ENCODE results near the gene LOC101059915.

Gene LOC101059915

DNA sequence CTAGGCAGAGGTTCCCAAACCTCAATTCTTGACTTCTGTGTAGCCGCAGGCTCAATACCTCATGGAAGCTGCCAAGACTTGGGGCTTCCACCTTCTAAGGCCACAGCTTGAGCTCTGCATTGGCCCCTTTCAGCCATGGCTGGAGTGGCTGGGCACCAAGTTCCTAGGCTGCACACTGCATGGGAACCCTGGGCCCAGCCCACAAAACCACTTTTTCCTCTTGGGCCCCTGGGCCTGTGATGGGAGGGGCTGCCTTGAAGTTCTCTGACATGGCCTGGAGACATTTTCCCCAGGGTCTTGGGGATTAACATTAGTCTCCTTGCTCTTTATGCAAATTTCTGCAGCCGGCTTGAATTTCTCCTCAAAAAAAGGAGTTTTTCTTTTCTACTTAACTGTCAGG is 14.0 kb upstream of the LOC101059915 start:
- Histone ChIP-seq H3K27ac (replicated peaks; ENCODE audit: low read length) (no peak overlapping the region), H2AFZ (ENCODE audit: low read length) (no peak overlapping the region), H3K4ac (ENCODE audit: low read length) (no peak overlapping the region), H2BK12ac (ENCODE audit: low read length) (no peak overlapping the region), H2BK15ac (ENCODE audit: low read length) (no peak overlapping the region), H2AK5ac (ENCODE audit: low read depth, low read length) (no peak overlapping the region), H4K91ac (ENCODE audit: low read depth, low read length, poor library complexity) (no peak overlapping the region), H3K23ac (ENCODE audit: low read depth, low read length, poor library complexity) (no peak overlapping the region), H3K18ac (ENCODE audit: low read length) (no peak overlapping the region), H3K9ac (ENCODE audit: low read depth, low read length, poor library complexity) (no peak overlapping the region), H3K4me1 (ENCODE audit: control insufficient read depth in 2 of 2, insufficient read depth in 1 of 2, low read depth in 1 of 2, low read length in 2 of 2) (no peaks in the 10 kb centered on the region), H3K27me3 (ENCODE audit: control insufficient read depth in 3 of 3, insufficient read depth in 3 of 3, low read depth in 1 of 3, low read length in 3 of 3) (peaks cover 0 to 2% (median 0%) of the 10 kb centered on the region in 3 experiments), H3K36me3 (replicated peaks in 1 of 2; ENCODE audit: control insufficient read depth in 2 of 2, insufficient read depth in 2 of 2, low read length in 2 of 2) (no peaks in the 10 kb centered on the region), H3K4me2 (ENCODE audit: insufficient read depth, low read length, poor library complexity, severe bottlenecking) (no peak overlapping the region), H3K4me3 (ENCODE audit: low read length in 2 of 2) (no peak overlapping the region), H2BK5ac (ENCODE audit: low read length) (no peak overlapping the region), H3K14ac (ENCODE audit: low read length) (no peak overlapping the region), H4K8ac (ENCODE audit: low read depth, low read length) (no peak overlapping the region), H3K9me3 (replicated peaks in 1 of 2; ENCODE audit: control insufficient read depth in 2 of 2, insufficient read depth in 1 of 2, low read depth in 1 of 2, low read length in 2 of 2) (no peaks in the 10 kb centered on the region), H2BK120ac (ENCODE audit: low read depth, low read length) (no peak overlapping the region), H3K79me1 (ENCODE audit: low read depth, low read length) (no peaks in the 10 kb centered on the region)
- no CpG with 5 or more reads among the region's 2 CpGs for WGBS, 2 donors (ENCODE audit: extremely low coverage in 2 of 2, insufficient read length in 2 of 2, insufficient replicate concordance in 1 of 2)
- DNase-seq (ENCODE audit: low spot score), result no peak

DNA sequence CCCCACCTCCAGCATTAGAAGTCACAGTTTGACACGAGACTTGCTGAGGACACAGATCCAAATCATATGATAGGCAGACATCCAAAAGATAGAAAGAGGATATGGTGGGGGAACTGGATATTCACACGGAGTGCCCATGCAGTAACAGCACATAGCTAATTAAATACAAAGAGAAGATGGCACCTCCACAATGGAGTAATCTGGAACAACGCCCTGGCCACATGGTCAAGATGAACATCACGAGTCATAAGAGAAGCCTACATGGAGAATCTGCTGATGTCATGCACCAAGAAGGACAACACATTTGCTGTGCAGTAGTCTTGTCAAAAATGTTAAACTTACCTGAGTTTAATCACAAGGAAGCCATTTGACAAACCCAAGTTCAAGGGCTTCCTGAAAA is 10.1 kb upstream of the LOC101059915 start:
- Histone ChIP-seq H4K91ac (ENCODE audit: low read depth, low read length, poor library complexity) (no peak overlapping the region), H2AK5ac (ENCODE audit: low read depth, low read length) (no peak overlapping the region), H3K27ac (replicated peaks; ENCODE audit: low read length) (no peak overlapping the region), H2BK12ac (ENCODE audit: low read length) (no peak overlapping the region), H3K9me3 (replicated peaks in 1 of 2; ENCODE audit: control insufficient read depth in 2 of 2, insufficient read depth in 1 of 2, low read depth in 1 of 2, low read length in 2 of 2) (no peaks in the 10 kb centered on the region), H2AFZ (ENCODE audit: low read length) (no peak overlapping the region), H2BK15ac (ENCODE audit: low read length) (no peak overlapping the region), H3K4me3 (ENCODE audit: low read length in 2 of 2) (no peak overlapping the region), H3K79me1 (ENCODE audit: low read depth, low read length) (no peaks in the 10 kb centered on the region), H3K36me3 (replicated peaks in 1 of 2; ENCODE audit: control insufficient read depth in 2 of 2, insufficient read depth in 2 of 2, low read length in 2 of 2) (no peaks in the 10 kb centered on the region), H3K23ac (ENCODE audit: low read depth, low read length, poor library complexity) (no peak overlapping the region), H3K4me2 (ENCODE audit: insufficient read depth, low read length, poor library complexity, severe bottlenecking) (no peak overlapping the region), H3K9ac (ENCODE audit: low read depth, low read length, poor library complexity) (no peak overlapping the region), H3K14ac (ENCODE audit: low read length) (no peak overlapping the region), H2BK120ac (ENCODE audit: low read depth, low read length) (no peak overlapping the region), H3K27me3 (ENCODE audit: control insufficient read depth in 3 of 3, insufficient read depth in 3 of 3, low read depth in 1 of 3, low read length in 3 of 3) (peaks cover 0 to 12% (median 0%) of the 10 kb centered on the region in 3 experiments), H2BK5ac (ENCODE audit: low read length) (no peak overlapping the region), H3K18ac (ENCODE audit: low read length) (no peak overlapping the region), H3K4me1 (ENCODE audit: control insufficient read depth in 2 of 2, insufficient read depth in 1 of 2, low read depth in 1 of 2, low read length in 2 of 2) (no peaks in the 10 kb centered on the region), H3K4ac (ENCODE audit: low read length) (no peak overlapping the region), H4K8ac (ENCODE audit: low read depth, low read length) (no peak overlapping the region)
- no peak for DNase-seq (ENCODE audit: low spot score)
- WGBS, 2 donors (ENCODE audit: extremely low coverage in 2 of 2, insufficient read length in 2 of 2, insufficient replicate concordance in 1 of 2), result no CpG with 5 or more reads among the region's 4 CpGs

DNA sequence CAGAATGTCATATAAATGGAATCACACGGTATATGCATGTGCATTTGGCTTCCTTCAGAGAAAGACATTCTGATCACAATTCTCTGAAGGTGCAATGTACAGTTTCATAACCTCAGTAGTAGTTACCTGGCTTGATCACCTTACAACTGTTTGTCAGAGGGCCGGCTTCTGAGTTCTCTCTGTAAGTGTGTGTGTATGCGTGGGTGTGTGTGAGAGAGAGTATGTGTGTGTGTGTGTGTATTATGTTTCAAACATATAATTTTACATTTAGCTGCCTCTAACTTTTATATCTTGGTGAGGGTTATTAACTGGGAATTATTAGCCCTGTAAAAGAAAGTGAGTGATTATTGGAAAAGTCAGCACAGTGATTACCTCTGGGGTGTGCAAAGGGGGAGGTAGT is 8.0 kb upstream of the LOC101059915 start:
- no peak overlapping the region for H3K18ac ChIP-seq (ENCODE audit: low read length)
- H2BK12ac ChIP-seq (ENCODE audit: low read length), result no peak overlapping the region
- H2BK5ac ChIP-seq (ENCODE audit: low read length), result no peak overlapping the region
- no peaks in the 10 kb centered on the region for H3K79me1 ChIP-seq (ENCODE audit: low read depth, low read length)
- H3K23ac ChIP-seq (ENCODE audit: low read depth, low read length, poor library complexity), result no peak overlapping the region
- no peak overlapping the region for H3K4ac ChIP-seq (ENCODE audit: low read length)
- H3K27ac ChIP-seq (replicated peaks; ENCODE audit: low read length), result no peak overlapping the region
- WGBS, 2 donors (ENCODE audit: extremely low coverage in 2 of 2, insufficient read length in 2 of 2, insufficient replicate concordance in 1 of 2), result no CpG with 5 or more reads among the region's 3 CpGs
- peaks cover 0 to 13% (median 0%) of the 10 kb centered on the region in 3 experiments for H3K27me3 ChIP-seq (ENCODE audit: control insufficient read depth in 3 of 3, insufficient read depth in 3 of 3, low read depth in 1 of 3, low read length in 3 of 3)
- H2AFZ ChIP-seq (ENCODE audit: low read length), result no peak overlapping the region
- H4K91ac ChIP-seq (ENCODE audit: low read depth, low read length, poor library complexity), result no peak overlapping the region
- H3K36me3 ChIP-seq (replicated peaks in 1 of 2; ENCODE audit: control insufficient read depth in 2 of 2, insufficient read depth in 2 of 2, low read length in 2 of 2), result no peaks in the 10 kb centered on the region
- H3K9ac ChIP-seq (ENCODE audit: low read depth, low read length, poor library complexity), result no peak overlapping the region
- no peak overlapping the region for H2BK120ac ChIP-seq (ENCODE audit: low read depth, low read length)
- no peak overlapping the region for H4K8ac ChIP-seq (ENCODE audit: low read depth, low read length)
- no peak for DNase-seq (ENCODE audit: low spot score)
- no peak overlapping the region for H3K4me3 ChIP-seq (ENCODE audit: low read length in 2 of 2)
- H2AK5ac ChIP-seq (ENCODE audit: low read depth, low read length), result no peak overlapping the region
- no peak overlapping the region for H2BK15ac ChIP-seq (ENCODE audit: low read length)
- H3K4me1 ChIP-seq (ENCODE audit: control insufficient read depth in 2 of 2, insufficient read depth in 1 of 2, low read depth in 1 of 2, low read length in 2 of 2), result no peaks in the 10 kb centered on the region
- no peak overlapping the region for H3K4me2 ChIP-seq (ENCODE audit: insufficient read depth, low read length, poor library complexity, severe bottlenecking)
- H3K14ac ChIP-seq (ENCODE audit: low read length), result no peak overlapping the region
- no peaks in the 10 kb centered on the region for H3K9me3 ChIP-seq (replicated peaks in 1 of 2; ENCODE audit: control insufficient read depth in 2 of 2, insufficient read depth in 1 of 2, low read depth in 1 of 2, low read length in 2 of 2)

DNA sequence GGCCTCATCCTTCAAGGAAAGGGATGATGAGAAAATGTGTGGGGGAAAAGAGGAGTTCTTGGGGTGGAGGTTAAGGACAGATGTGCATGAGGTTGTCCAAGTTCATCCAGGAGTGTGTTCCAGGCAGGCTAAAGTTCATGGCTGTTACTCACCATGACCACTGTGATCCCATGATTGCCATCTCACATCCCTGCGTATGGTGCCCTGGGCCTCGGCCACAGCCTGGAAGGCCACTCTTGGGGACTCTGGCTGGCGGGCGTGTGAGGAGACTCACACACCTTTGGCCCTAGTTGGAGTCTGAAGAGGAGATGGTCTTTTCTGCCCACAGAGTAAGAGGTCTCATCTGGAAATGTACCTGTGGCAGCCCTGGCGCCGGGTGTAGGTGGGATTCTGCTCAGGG is 7.4 kb upstream of the LOC101059915 start:
- H2BK5ac ChIP-seq (ENCODE audit: low read length), result no peak overlapping the region
- peaks cover 0 to 13% (median 0%) of the 10 kb centered on the region in 3 experiments for H3K27me3 ChIP-seq (ENCODE audit: control insufficient read depth in 3 of 3, insufficient read depth in 3 of 3, low read depth in 1 of 3, low read length in 3 of 3)
- H2BK120ac ChIP-seq (ENCODE audit: low read depth, low read length), result no peak overlapping the region
- H4K8ac ChIP-seq (ENCODE audit: low read depth, low read length), result no peak overlapping the region
- no CpG with 5 or more reads among the region's 6 CpGs for WGBS, 2 donors (ENCODE audit: extremely low coverage in 2 of 2, insufficient read length in 2 of 2, insufficient replicate concordance in 1 of 2)
- no peak overlapping the region for H3K14ac ChIP-seq (ENCODE audit: low read length)
- no peak overlapping the region for H3K4ac ChIP-seq (ENCODE audit: low read length)
- no peak overlapping the region for H3K18ac ChIP-seq (ENCODE audit: low read length)
- no peak overlapping the region for H3K9ac ChIP-seq (ENCODE audit: low read depth, low read length, poor library complexity)
- no peaks in the 10 kb centered on the region for H3K9me3 ChIP-seq (replicated peaks in 1 of 2; ENCODE audit: control insufficient read depth in 2 of 2, insufficient read depth in 1 of 2, low read depth in 1 of 2, low read length in 2 of 2)
- H3K27ac ChIP-seq (replicated peaks; ENCODE audit: low read length), result no peak overlapping the region
- H3K79me1 ChIP-seq (ENCODE audit: low read depth, low read length), result no peaks in the 10 kb centered on the region
- H4K91ac ChIP-seq (ENCODE audit: low read depth, low read length, poor library complexity), result no peak overlapping the region
- no peaks in the 10 kb centered on the region for H3K4me1 ChIP-seq (ENCODE audit: control insufficient read depth in 2 of 2, insufficient read depth in 1 of 2, low read depth in 1 of 2, low read length in 2 of 2)
- H2AK5ac ChIP-seq (ENCODE audit: low read depth, low read length), result no peak overlapping the region
- no peak for DNase-seq (ENCODE audit: low spot score)
- no peak overlapping the region for H3K4me3 ChIP-seq (ENCODE audit: low read length in 2 of 2)
- no peak overlapping the region for H3K4me2 ChIP-seq (ENCODE audit: insufficient read depth, low read length, poor library complexity, severe bottlenecking)
- no peak overlapping the region for H2AFZ ChIP-seq (ENCODE audit: low read length)
- no peak overlapping the region for H2BK15ac ChIP-seq (ENCODE audit: low read length)
- no peaks in the 10 kb centered on the region for H3K36me3 ChIP-seq (replicated peaks in 1 of 2; ENCODE audit: control insufficient read depth in 2 of 2, insufficient read depth in 2 of 2, low read length in 2 of 2)
- no peak overlapping the region for H3K23ac ChIP-seq (ENCODE audit: low read depth, low read length, poor library complexity)
- H2BK12ac ChIP-seq (ENCODE audit: low read length), result no peak overlapping the region
